ENCODE results near the gene GCHFR.

DNA sequence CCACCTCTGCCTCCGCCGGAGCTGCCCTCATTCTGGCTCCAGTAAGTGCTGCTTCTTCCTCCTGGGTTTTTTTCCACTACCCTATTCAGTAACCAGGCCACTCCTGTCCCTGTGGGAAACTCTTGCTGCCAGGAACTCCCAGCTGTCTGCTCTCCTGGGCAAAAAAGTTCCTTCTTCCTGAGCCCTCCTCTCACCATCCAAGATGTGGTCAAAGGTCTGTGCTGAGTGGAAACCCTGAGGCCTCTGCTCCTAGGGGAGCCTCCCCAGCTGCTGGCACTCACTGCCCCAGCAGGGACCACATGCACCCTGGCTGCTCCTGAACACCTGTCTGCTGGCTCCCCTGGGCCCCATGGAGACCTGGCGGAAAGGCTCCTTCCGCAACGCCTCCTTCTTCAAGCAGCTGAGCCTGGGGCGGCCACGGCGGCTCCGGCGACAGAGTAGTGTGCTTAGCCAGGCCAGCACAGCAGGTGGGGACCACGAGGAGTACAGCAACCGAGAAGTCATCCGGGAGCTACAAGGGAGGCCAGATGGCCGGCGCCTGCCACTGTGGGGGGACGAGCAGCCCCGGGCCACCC, 6.4 kb downstream of the GCHFR start:
- TF ChIP-seq CTCF (IDR thresholded peaks at IDR 0.05) (no peak), EZH2phosphoT487 (IDR thresholded peaks at IDR 0.05) (no peak), EZH2 (IDR thresholded peaks at IDR 0.05) (no peak)
